ENCODE measurements around the gene OASL.
"Not testable (repeated sequence)": the region's sequence is repeated elsewhere in the genome, so short reads cannot be mapped to it uniquely, and the experiment has no call there.

Gene OASL

GRCh38 chr12:121038861-121039668 lies at the start of gene OASL:
OASL (minus strand) TSS chr12:121039246; CDS start chr12:121038971, 275 bp downstream.
- DNase-seq, result no peak
- no peak for TF ChIP-seq POLR2A (IDR thresholded peaks at IDR 0.05; ENCODE audit: low read length)
- no peak for TF ChIP-seq GATA1 (IDR thresholded peaks at IDR 0.05; ENCODE audit: low read depth, low read length)

GRCh38 chr12:121088195-121088585 lies 49.1 kb upstream of the OASL start:
- DNase-seq, result no peak
- TF ChIP-seq GATA1 (IDR thresholded peaks at IDR 0.05; ENCODE audit: low read depth, low read length) (no peak), POLR2A (IDR thresholded peaks at IDR 0.05; ENCODE audit: low read length) (no peak)

- no peak for DNase-seq
- no peak for TF ChIP-seq GATA1 (IDR thresholded peaks at IDR 0.05; ENCODE audit: low read depth, low read length)
- no peak for TF ChIP-seq POLR2A (IDR thresholded peaks at IDR 0.05; ENCODE audit: low read length)
These were observed 48.6 kb upstream of the OASL start for GRCh38 chr12:121087467-121088194.

GRCh38 chr12:121086781-121087295 lies 47.8 kb upstream of the OASL start:
- DNase-seq, result no peak
- no peak for TF ChIP-seq GATA1 (IDR thresholded peaks at IDR 0.05; ENCODE audit: low read depth, low read length)

GRCh38 chr12:121085506-121086353 lies 46.7 kb upstream of the OASL start:
- DNase-seq, result no peak
- TF ChIP-seq GATA1 (IDR thresholded peaks at IDR 0.05; ENCODE audit: low read depth, low read length) (no peak), POLR2A (IDR thresholded peaks at IDR 0.05; ENCODE audit: low read length) (no peak)

- DNase-seq, result no peak
- TF ChIP-seq GATA1 (IDR thresholded peaks at IDR 0.05; ENCODE audit: low read depth, low read length), result no peak
These were observed 46.0 kb upstream of the OASL start for GRCh38 chr12:121085069-121085468.

- TF ChIP-seq POLR2A (IDR thresholded peaks at IDR 0.05; ENCODE audit: low read length) (no peak), GATA1 (IDR thresholded peaks at IDR 0.05; ENCODE audit: low read depth, low read length) (no peak)
- no peak for DNase-seq
These were observed 45.2 kb upstream of the OASL start for GRCh38 chr12:121084229-121084628.

GRCh38 chr12:121080909-121081308 lies 41.9 kb upstream of the OASL start:
- no peak for DNase-seq
- TF ChIP-seq POLR2A (IDR thresholded peaks at IDR 0.05; ENCODE audit: low read length), result no peak

GRCh38 chr12:121079736-121080272 lies 40.8 kb upstream of the OASL start:
- TF ChIP-seq GATA1 (IDR thresholded peaks at IDR 0.05; ENCODE audit: low read depth, low read length) (no peak), POLR2A (IDR thresholded peaks at IDR 0.05; ENCODE audit: low read length) (no peak)
- DNase-seq, result no peak

GRCh38 chr12:121077440-121077839 lies 38.4 kb upstream of the OASL start:
- DNase-seq, result not testable (repeated sequence)

- not testable (repeated sequence) for DNase-seq
These were observed 36.9 kb upstream of the OASL start for GRCh38 chr12:121075911-121076310.

GRCh38 chr12:121072147-121072546 lies 33.1 kb upstream of the OASL start:
- no peak for DNase-seq
- no peak for TF ChIP-seq POLR2A (IDR thresholded peaks at IDR 0.05; ENCODE audit: low read length)
- TF ChIP-seq GATA1 (IDR thresholded peaks at IDR 0.05; ENCODE audit: low read depth, low read length), result no peak

GRCh38 chr12:121069206-121069605 lies 30.2 kb upstream of the OASL start:
- TF ChIP-seq GATA1 (IDR thresholded peaks at IDR 0.05; ENCODE audit: low read depth, low read length), result no peak
- no peak for TF ChIP-seq POLR2A (IDR thresholded peaks at IDR 0.05; ENCODE audit: low read length)
- DNase-seq, result no peak

GRCh38 chr12:121065345-121065744 lies 26.3 kb upstream of the OASL start:
- TF ChIP-seq GATA1 (IDR thresholded peaks at IDR 0.05; ENCODE audit: low read depth, low read length) (no peak), POLR2A (IDR thresholded peaks at IDR 0.05; ENCODE audit: low read length) (no peak)
- DNase-seq, result no peak

- DNase-seq, result not testable (repeated sequence)
These were observed 25.5 kb upstream of the OASL start for GRCh38 chr12:121064586-121064985.
